ENCODE measurements around the gene PHYHIPL.

DNA sequence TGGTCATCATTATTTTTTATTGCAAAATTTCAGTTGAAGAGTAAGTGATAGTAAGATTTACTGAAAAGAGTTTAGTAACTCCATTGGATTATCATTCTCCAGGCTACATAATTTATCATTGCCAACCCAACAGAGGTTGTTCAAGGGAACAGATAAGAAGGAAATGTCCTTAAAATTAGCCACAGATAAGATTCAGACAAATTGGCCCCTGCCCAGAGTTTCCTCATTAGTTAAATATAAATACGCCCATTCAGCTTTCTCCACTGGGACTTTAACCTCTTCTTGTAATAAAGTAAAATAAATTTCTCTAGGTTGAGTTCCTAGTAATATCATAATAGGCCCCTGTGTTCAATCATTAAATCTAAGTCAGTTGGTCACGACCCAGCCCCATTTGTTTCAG lies 27.7 kb upstream of the PHYHIPL start:
- TF ChIP-seq EP300 (IDR thresholded peaks at IDR 0.05), result no peak
- TF ChIP-seq POLR2A (IDR thresholded peaks at IDR 0.05), result no peak
